Pancreas (tissue), 10 donors: Measurements from ENCODE around the gene PPP2R2C. TPM values are rescaled to one million over a fixed set of nuclear protein-coding genes. Genes with fewer than 3 reads are reported as not detected.

Source experiments
- ATAC-seq, 4 donors: fragments of 200-7000 bp; cut with Tn5 transposase; one replicate each; pipeline versions ENCODE4 v1.8.0 to v1.9.1; 2020; ENCODE audit warnings: mild to moderate bottlenecking in 4 of 4, moderate library complexity in 4 of 4
- DNase-seq, 6 donors: peaks; one replicate each; pipeline ENCODE4 v3.0.0-alpha.2; 2020
- FAIRE-seq: peaks from 2 replicates; lab custom pipeline; 2012; peaks lifted over from hg19 to GRCh38; lab: Jason Lieb, UNC
- H3K27ac ChIP-seq, 4 donors: fragments of 200-600 bp; sonication (generic); 1 replicate in 3 of 4; 2 replicates in 1 of 4; pipeline versions ENCODE4 v1.5.0 to v1.8.0; 2020
- H3K27me3 ChIP-seq, 4 donors: fragments of 200-600 bp; one replicate each; pipeline ENCODE4 v1.8.0; 2021
- H3K36me3 ChIP-seq, 3 donors: fragments of 200-600 bp; sonication (generic) in 1 of 3; one replicate each; pipeline versions ENCODE4 v1.5.0 to v1.8.0; 2020 to 2021
- H3K4me1 ChIP-seq, 3 donors: fragments of 200-600 bp; one replicate each; pipeline ENCODE4 v1.8.0; 2021
- H3K4me3 ChIP-seq, 4 donors: fragments of 200-600 bp; sonication (generic) in 2 of 4; one replicate each; pipeline versions ENCODE4 v1.5.0 to v1.8.0; 2020 to 2021
- H3K9me3 ChIP-seq, 4 donors: fragments of 200-600 bp; one replicate each; pipeline ENCODE4 v1.8.0; 2021
- CTCF ChIP-seq, 4 donors: fragments of 200-600 bp; sonication (generic) in 3 of 4; IDR thresholded peaks; one replicate each; pipeline versions ENCODE4 v1.5.0 to v1.8.0; 2021; ENCODE audit warnings: antibody characterized with exemption in 4 of 4
- WGBS, 2 donors: extraction: QIAGEN DNeasy Blood & Tissue Kit; methylation state at CpG; one replicate each; pipeline ENCODE4 v1.1.7; 2013; 5-methylcytosine and 5-hydroxymethylcytosine counted together
- intact Hi-C, 3 donors: fragments of 100-400 bp; cut with DNase I; formaldehyde crosslinking; loops; one replicate each; pipeline versions ENCODE4 v1.11.1 to v1.14.2; 2022
- polyA plus RNA-seq, 2 donors: library from polyadenylated mRNA; stranded (reverse); fragments of 200-250 nt; gene quantifications; one replicate each; pipeline ENCODE4 v1.2.3, GENCODE V29; 2013
- total RNA-seq, 6 donors: library from RNA; stranded (reverse); fragmentation: NEBNext Ultra II Directional in 4 of 6; extraction: Animal tissue kit (Norgen Biotek cat#: 25700) in 4 of 6; gene quantifications; one replicate each; pipeline versions ENCODE4 v1.2.1 to v1.2.4, GENCODE V29; 2021 to 2023
- donor health status: healthy with polysubstance abuse.
- donor health status: DM: no; HTN: no; CAD: no; lungs with moderate emphysema.
- donor health status: DM: no; HTN: no; CAD: no.
- donor health status: control.
- donor health status: control.
- donor health status: Bipolar disorder and iron deficiency.
- donor health status: DM: yes; HTN: yes; CAD: no.
- donor health status: DM: no; HTN: no; CAD: no.
- donor health status: DM: no; HTN: no; CAD: no.
- donor health status: DM: yes; HTN: yes; CAD: no.

The PPP2R2C gene
- total and polyA plus RNA-seq, 8 donors: 0.05 to 2.0 (median 0.55) TPM

DNA sequence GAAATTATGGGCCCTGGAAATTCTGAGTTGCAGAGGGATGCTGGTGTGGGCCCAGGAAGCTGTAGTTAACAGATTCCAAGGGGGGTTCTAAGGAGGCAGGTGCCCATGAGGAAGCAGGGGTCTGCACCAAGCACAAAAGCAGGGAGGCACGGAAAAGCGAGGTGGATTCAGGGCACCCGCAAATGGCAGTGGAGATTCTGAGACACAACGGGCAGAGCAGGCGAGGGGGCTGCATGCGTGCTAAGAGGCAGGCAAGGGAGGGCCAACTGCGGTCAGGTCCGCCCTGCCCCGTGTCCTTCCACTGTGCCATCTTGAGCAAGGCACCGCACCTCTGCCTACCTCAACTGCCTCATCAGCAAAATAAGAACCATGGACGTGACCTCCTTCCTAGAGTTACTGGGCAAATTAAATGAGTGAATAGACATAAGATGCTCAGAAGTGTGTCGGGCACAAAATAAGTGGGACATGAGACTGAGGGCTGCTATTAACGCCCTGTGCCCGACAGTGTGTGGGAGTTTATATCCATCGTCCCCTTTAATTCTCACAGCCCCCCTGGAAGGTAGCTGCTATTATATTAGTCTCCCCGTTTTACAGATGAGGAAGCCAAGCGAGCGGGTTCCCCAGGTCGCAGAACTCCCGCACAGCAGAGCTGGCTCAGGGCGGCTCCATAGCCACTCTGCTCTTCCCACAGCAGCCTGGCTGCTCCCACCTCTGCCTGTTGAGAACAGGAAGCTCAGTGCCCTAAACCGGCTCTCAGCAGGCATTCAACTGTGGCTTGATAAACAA, 67.6 kb downstream of the PPP2R2C start:
- TF ChIP-seq CTCF (IDR thresholded peaks at IDR 0.05): no peak
- WGBS, 2 donors: 57 to 63% methylated on average over 22 of the region's 22 CpGs
- Histone ChIP-seq H3K27ac (no peak overlapping the region), H3K27me3 (peaks cover 0 to 5% (median 0%) of the 10 kb centered on the region in 4 donors), H3K4me3 (no peak overlapping the region), H3K9me3 (no peaks in the 10 kb centered on the region), H3K36me3 (no peaks in the 10 kb centered on the region), H3K4me1 (no peaks in the 10 kb centered on the region)
- FAIRE-seq (no peak), DNase-seq (no peak), ATAC-seq (no peak)
- intact Hi-C loops: no loop called here

GRCh38 chr4:6403400-6403685, 69.1 kb downstream of the PPP2R2C start:
- Histone ChIP-seq H3K27ac (no peak overlapping the region), H3K9me3 (no peaks in the 10 kb centered on the region), H3K4me3 (no peak overlapping the region), H3K4me1 (no peaks in the 10 kb centered on the region), H3K36me3 (no peaks in the 10 kb centered on the region), H3K27me3 (peaks cover 0 to 5% (median 0%) of the 10 kb centered on the region in 4 donors)
- 4 to 7% methylated on average over 7 of the region's 7 CpGs for WGBS, 2 donors
- intact Hi-C loops: no loop called here
- ATAC-seq: no peak
- no peak for FAIRE-seq
- TF ChIP-seq CTCF (IDR thresholded peaks at IDR 0.05): no peak
- DNase-seq: no peak

DNA sequence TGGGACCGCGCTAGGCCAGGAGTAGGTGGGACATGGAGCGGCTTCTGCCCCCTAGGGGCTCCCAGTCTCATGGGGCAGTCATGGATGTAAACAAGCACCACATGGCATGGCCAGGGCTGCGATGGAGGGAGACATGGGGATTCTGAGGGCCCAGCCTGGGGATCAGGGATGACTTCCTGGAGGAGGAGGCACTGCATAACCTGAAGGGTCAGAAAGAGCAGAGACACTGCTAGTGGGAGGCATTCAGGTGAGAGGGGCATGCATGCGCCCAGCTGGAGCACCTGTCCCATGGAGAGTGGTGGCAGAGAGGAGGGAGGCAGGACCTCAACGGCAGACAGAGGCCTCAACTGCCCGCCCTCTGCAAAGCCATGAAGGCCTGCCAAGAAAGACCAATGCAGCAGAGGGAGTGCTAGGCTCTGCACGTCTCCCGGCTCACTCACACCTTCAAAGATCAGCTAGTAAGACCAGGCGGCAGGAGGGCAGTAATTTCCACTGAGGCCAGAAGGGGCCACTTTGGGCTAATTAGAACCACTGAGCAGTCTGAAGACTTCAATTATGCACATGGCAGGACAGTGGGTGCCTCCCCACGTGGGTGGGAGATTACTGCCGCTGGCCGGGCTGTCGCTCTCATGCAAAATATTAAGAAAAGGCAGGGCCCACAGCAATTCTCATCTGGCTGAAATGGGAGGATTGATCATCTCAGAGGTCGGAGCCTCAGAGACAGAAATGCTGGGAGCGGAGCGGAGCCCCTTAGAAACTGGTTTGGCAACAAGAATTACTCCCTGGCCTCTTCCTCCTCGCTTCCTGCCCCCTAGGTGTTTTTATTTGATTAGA, 69.6 kb downstream of the PPP2R2C start:
- H3K4me1 ChIP-seq: no peaks in the 10 kb centered on the region
- FAIRE-seq: no peak
- no peak for TF ChIP-seq CTCF (IDR thresholded peaks at IDR 0.05)
- 29 to 30% methylated on average over 18 of the region's 18 CpGs for WGBS, 2 donors
- no peak for DNase-seq
- no peak overlapping the region for H3K27ac ChIP-seq
- H3K27me3 ChIP-seq: peaks cover 0 to 5% (median 0%) of the 10 kb centered on the region in 4 donors
- no peak for ATAC-seq
- intact Hi-C loops: no loop called here
- H3K36me3 ChIP-seq: no peaks in the 10 kb centered on the region
- H3K9me3 ChIP-seq: no peaks in the 10 kb centered on the region
- H3K4me3 ChIP-seq: no peak overlapping the region

DNA sequence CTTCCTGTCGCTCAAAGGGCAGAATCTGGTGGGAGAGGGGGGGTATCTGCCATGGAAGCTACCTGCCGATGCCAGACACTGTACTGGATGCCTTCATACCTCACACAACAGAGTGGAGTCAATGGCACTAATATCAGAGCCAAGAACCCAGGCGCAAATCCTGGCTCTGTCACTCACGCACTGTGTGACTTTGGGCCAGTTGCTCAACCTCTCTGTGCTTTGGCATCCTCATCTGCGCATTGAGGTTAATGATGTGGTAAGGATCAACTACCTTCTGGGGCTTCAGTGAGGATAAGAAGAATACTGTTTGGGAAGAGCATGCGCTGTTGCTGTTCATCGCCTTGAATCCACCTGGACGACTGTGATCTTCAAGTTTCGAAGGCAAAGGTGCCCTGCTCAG, 70.6 kb downstream of the PPP2R2C start:
- Histone ChIP-seq H3K27me3 (peaks cover 0 to 5% (median 0%) of the 10 kb centered on the region in 4 donors), H3K9me3 (no peaks in the 10 kb centered on the region), H3K4me1 (no peaks in the 10 kb centered on the region), H3K27ac (no peak overlapping the region), H3K4me3 (no peak overlapping the region), H3K36me3 (no peaks in the 10 kb centered on the region)
- intact Hi-C loops: no loop called here
- no peak for TF ChIP-seq CTCF (IDR thresholded peaks at IDR 0.05)
- 68 to 79% methylated on average over 9 of the region's 9 CpGs for WGBS, 2 donors
- no peak for ATAC-seq
- no peak for FAIRE-seq
- no peak for DNase-seq
